ENCODE results near the gene FLRT1. TPM values are rescaled to one million over a fixed set of nuclear protein-coding genes. Genes with fewer than 3 reads are reported as not detected.
A peak's percentile ranks its signal among the peaks of the same experiment; 100 is the strongest.

Gene FLRT1
- total and polyA plus RNA-seq, 7 donors, result 0.03 to 0.10 (median 0.08) TPM; not detected in 2

GRCh38 chr11:64059339-64060140, 23.8 kb downstream of the FLRT1 start:
- no peak overlapping the region for H3K27ac ChIP-seq
- intact Hi-C loops (cut with DNase I), result no loop called here
- WGBS, 3 donors, result 81 to 88% (median 87%) methylated on average over 23 to 24 of the region's 24 CpGs
- H3K27me3 ChIP-seq (ENCODE audit: insufficient read depth in 3 of 3, low read length in 2 of 3), result no peaks in the 10 kb centered on the region
- no peaks in the 10 kb centered on the region for H3K36me3 ChIP-seq (ENCODE audit: insufficient read depth in 1 of 2, low read depth in 1 of 2)
- TF ChIP-seq, protein P1, sequence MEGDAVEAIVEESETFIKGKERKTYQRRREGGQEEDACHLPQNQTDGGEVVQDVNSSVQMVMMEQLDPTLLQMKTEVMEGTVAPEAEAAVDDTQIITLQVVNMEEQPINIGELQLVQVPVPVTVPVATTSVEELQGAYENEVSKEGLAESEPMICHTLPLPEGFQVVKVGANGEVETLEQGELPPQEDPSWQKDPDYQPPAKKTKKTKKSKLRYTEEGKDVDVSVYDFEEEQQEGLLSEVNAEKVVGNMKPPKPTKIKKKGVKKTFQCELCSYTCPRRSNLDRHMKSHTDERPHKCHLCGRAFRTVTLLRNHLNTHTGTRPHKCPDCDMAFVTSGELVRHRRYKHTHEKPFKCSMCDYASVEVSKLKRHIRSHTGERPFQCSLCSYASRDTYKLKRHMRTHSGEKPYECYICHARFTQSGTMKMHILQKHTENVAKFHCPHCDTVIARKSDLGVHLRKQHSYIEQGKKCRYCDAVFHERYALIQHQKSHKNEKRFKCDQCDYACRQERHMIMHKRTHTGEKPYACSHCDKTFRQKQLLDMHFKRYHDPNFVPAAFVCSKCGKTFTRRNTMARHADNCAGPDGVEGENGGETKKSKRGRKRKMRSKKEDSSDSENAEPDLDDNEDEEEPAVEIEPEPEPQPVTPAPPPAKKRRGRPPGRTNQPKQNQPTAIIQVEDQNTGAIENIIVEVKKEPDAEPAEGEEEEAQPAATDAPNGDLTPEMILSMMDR (IDR thresholded peaks at IDR 0.05), result no peak
- no peak overlapping the region for H3K4me3 ChIP-seq
- DNase-seq (no peak), ATAC-seq (no peak)
- H3K4me1 ChIP-seq, result peaks cover 25% of the 10 kb centered on the region
- no peaks in the 10 kb centered on the region for H3K9me3 ChIP-seq

- no peaks in the 10 kb centered on the region for H3K27me3 ChIP-seq (ENCODE audit: insufficient read depth in 3 of 3, low read length in 2 of 3)
- DNase-seq (no peak), ATAC-seq (no peak)
- intact Hi-C loops (cut with DNase I), result no loop called here
- H3K9me3 ChIP-seq, result no peaks in the 10 kb centered on the region
- peak overlapping the region; percentile 52 for H3K4me3 ChIP-seq
- H3K36me3 ChIP-seq (ENCODE audit: insufficient read depth in 1 of 2, low read depth in 1 of 2), result no peaks in the 10 kb centered on the region
- TF ChIP-seq, protein P1 (IDR thresholded peaks at IDR 0.05), result no peak
- H3K4me1 ChIP-seq, result peaks cover 25% of the 10 kb centered on the region
- no peak overlapping the region for H3K27ac ChIP-seq
- 51 to 56% (median 55%) methylated on average over 34 to 35 of the region's 35 CpGs for WGBS, 3 donors
Measured at GRCh38 chr11:64060263-64060860, 24.6 kb downstream of the FLRT1 start.

DNA sequence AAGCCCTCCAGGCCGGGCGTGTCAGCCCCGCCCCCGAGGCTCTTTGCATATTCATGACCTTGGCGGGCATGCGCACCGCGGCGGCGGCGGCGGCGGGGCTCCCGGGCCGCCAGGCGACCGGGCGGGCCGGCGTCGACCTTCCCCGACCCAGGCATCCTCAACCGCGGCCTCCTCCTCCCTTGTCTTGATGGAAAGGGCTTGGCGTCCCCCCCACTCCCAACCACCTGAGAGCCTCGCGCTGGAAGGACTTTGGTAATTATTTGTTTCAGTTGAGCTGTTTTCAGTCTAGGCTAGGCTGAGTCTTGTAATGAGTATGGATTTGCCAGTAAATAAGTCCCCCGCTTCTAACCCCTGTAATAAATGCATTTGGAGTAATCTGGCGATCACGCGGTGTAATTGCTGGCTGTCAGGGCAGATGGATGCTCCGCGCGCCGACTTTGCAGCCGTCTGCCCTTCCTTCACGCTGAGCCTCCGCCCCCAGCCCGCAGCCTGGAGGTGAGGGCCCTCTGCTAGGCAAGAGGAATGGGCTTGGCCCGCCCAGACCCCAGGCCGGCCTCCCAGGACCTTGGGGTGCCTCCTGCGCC, 25.2 kb downstream of the FLRT1 start:
- intact Hi-C loops (cut with DNase I), result no loop called here
- DNase-seq (peak; percentile 60 to 72), ATAC-seq (no peak)
- Histone ChIP-seq H3K9me3 (no peaks in the 10 kb centered on the region), H3K4me1 (peaks cover 25% of the 10 kb centered on the region), H3K36me3 (ENCODE audit: insufficient read depth in 1 of 2, low read depth in 1 of 2) (no peaks in the 10 kb centered on the region), H3K27ac (no peak overlapping the region), H3K4me3 (peak overlapping the region; percentile 52), H3K27me3 (ENCODE audit: insufficient read depth in 3 of 3, low read length in 2 of 3) (no peaks in the 10 kb centered on the region)
- TF ChIP-seq, protein P1 (IDR thresholded peaks at IDR 0.05), result no peak
- 24 to 41% (median 32%) methylated on average over 41 to 42 of the region's 42 CpGs for WGBS, 3 donors

DNA sequence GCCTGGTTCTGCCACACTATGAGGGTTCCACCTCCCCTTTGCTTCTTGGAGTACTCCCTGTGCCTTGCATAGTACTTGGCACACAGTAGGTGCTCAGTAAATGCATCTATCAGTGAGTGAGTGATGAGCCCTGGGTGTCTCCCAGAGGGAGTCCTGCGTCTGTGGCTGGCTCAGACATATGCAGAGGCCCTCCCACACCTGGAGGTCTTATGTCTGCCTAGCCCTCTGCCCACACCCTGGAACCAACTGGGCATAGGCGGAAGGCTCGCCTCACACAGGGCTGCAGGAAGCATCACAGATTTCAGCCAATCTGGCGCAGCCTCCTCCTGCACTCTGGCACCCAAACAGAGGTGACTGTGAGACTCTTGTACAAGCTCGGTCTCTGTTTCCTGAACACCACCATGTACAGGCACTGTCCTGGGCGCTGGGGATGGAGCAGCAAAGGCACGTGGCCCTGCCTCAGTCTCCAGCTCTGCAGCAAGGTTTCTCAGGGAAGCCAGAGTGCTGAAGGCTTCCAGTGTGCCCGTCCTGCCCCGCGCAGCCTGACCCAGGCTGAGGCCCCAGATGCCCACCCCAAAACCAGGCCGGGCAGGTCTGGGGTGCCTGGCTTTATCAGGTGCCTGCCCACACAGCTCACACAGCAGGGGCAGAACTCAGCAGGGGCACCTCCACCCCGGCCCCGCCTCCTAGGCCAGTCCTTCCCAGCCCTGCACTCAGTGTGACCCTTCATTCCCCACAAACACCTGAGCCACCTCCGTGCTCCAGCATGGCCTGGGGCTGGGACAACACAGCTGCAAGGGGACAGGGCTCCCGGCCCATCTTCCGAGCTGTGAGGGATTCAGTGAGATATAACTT, 26.7 kb downstream of the FLRT1 start:
- no peaks in the 10 kb centered on the region for H3K27me3 ChIP-seq (ENCODE audit: insufficient read depth in 3 of 3, low read length in 2 of 3)

More for the DNA sequence above, 26.7 kb downstream of the FLRT1 start:
- Histone ChIP-seq H3K27ac (no peak overlapping the region), H3K36me3 (ENCODE audit: insufficient read depth in 1 of 2, low read depth in 1 of 2) (no peaks in the 10 kb centered on the region), H3K4me1 (peaks cover 19% of the 10 kb centered on the region), H3K4me3 (no peak overlapping the region), H3K9me3 (no peaks in the 10 kb centered on the region)
- TF ChIP-seq, protein P1 (IDR thresholded peaks at IDR 0.05), result no peak
- DNase-seq (no peak), ATAC-seq (no peak)
- WGBS, 3 donors, result 89 to 94% (median 92%) methylated on average over 16 of the region's 16 CpGs
- intact Hi-C loops (cut with DNase I), result no loop called here
